Vagina (tissue), 2 donors: ENCODE measurements around the gene HFM1.
A peak's percentile ranks its signal among the peaks of the same experiment; 100 is the strongest.

ENCODE experiments used
- POLR2A ChIP-seq, 2 donors: fragments of 450-650 bp; IDR thresholded peaks; one replicate each; pipeline ENCODE4 v1.6.1; 2017; ENCODE audit warnings: antibody characterized with exemption in 2 of 2, mild to moderate bottlenecking in 2 of 2, moderate library complexity in 2 of 2
- POLR2AphosphoS5 ChIP-seq, 2 donors: sonication (generic); formaldehyde crosslinking; IDR thresholded peaks; one replicate each; pipeline ENCODE4 v1.9.0; 2017; ENCODE audit warnings: antibody characterized with exemption in 2 of 2, mild to moderate bottlenecking in 2 of 2, low read depth in 1 of 2; ENCODE audit not compliant: insufficient read depth in 1 of 2
- TF ChIP-seq, protein P1 (sequence below), 3 experiments: fragments of 450-650 bp in 2 of 3; fragments of 200-600 bp in 1 of 3; sonication (generic) in 1 of 3; IDR thresholded peaks; one replicate each; pipeline ENCODE4 v1.5.1; 2017 to 2019; ENCODE audit warnings: antibody characterized with exemption in 3 of 3, mild to moderate bottlenecking in 2 of 3, moderate library complexity in 2 of 3

DNA sequence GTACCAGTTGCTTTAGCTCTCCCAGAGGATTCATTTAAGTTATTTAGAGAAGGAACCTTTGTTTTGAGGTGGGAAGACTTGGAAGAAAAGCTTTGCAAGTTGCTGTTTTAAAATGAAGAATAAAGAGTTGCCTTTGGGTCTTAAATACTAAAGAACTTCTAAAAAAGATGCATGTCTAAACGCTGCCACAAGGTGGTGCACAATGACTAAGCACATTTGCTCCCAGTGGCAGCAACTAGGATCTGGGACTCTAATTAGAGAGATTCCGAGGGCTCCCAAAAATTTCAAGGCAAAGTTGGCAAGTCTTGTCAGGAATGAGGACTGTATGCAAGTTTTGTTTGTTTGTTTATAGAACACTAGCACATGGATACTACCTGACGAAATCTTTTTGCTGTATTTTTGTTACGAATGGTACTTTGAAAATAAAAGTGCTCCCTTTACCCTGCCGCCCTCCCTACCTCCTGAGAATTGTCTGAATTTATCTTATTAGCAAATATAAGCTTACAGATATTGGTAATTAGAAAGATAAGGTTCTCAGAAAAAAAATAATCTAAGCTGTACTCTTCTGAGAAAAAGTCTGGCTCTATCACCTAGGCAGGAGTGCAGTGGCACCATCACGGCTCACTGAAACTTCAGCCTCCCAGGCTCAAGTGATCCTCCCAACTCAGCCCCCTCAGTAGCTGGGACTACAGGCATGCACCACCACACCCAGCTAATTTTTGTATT lies 121.8 kb downstream of the HFM1 start:
- TF ChIP-seq POLR2A (IDR thresholded peaks at IDR 0.05) (no peak), POLR2AphosphoS5 (IDR thresholded peaks at IDR 0.05; ENCODE audit: insufficient read depth in 1 of 2, low read depth in 1 of 2) (no peak)
- TF ChIP-seq, protein P1, sequence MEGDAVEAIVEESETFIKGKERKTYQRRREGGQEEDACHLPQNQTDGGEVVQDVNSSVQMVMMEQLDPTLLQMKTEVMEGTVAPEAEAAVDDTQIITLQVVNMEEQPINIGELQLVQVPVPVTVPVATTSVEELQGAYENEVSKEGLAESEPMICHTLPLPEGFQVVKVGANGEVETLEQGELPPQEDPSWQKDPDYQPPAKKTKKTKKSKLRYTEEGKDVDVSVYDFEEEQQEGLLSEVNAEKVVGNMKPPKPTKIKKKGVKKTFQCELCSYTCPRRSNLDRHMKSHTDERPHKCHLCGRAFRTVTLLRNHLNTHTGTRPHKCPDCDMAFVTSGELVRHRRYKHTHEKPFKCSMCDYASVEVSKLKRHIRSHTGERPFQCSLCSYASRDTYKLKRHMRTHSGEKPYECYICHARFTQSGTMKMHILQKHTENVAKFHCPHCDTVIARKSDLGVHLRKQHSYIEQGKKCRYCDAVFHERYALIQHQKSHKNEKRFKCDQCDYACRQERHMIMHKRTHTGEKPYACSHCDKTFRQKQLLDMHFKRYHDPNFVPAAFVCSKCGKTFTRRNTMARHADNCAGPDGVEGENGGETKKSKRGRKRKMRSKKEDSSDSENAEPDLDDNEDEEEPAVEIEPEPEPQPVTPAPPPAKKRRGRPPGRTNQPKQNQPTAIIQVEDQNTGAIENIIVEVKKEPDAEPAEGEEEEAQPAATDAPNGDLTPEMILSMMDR (IDR thresholded peaks at IDR 0.05): peak; percentile 62 to 73 (median 71)
